ENCODE measurements around the gene TMEM63C.
"Not testable (repeated sequence)": the region's sequence is repeated elsewhere in the genome, so short reads cannot be mapped to it uniquely, and the experiment has no call there.

Gene TMEM63C

GRCh38 chr14:77259025-77259715 is 77.6 kb downstream of the TMEM63C start:
- DNase-seq, result no peak

GRCh38 chr14:77260199-77260598 is 78.6 kb downstream of the TMEM63C start:
- no peak for DNase-seq

- no peak for DNase-seq
These were observed 79.0 kb downstream of the TMEM63C start for GRCh38 chr14:77260631-77261030.

GRCh38 chr14:77264466-77265186 is 83.0 kb downstream of the TMEM63C start:
- DNase-seq, result no peak

- DNase-seq, result no peak
These were observed 83.6 kb downstream of the TMEM63C start for GRCh38 chr14:77265187-77265515.

GRCh38 chr14:77265561-77266335 is 84.2 kb downstream of the TMEM63C start:
- DNase-seq, result no peak

- DNase-seq, result no peak
These were observed 84.7 kb downstream of the TMEM63C start for GRCh38 chr14:77266336-77266735.

- DNase-seq, result no peak
These were observed 86.5 kb downstream of the TMEM63C start for GRCh38 chr14:77267937-77268699.

GRCh38 chr14:77268989-77269600 is 87.5 kb downstream of the TMEM63C start:
- peak; percentile 27 to 58 for DNase-seq

- DNase-seq, result peak in 1 of 2 experiments; percentile 48
These were observed 88.9 kb downstream of the TMEM63C start for GRCh38 chr14:77270361-77271112.

- DNase-seq, result no peak
These were observed 89.6 kb downstream of the TMEM63C start, which contains the start of gene NGB for GRCh38 chr14:77271113-77271710. NGB (minus strand) TSS chr14:77271206; CDS start chr14:77270937, 269 bp downstream.

- no peak for DNase-seq
These were observed 90.7 kb downstream of the TMEM63C start for GRCh38 chr14:77272261-77272660.

GRCh38 chr14:77273796-77274195 is 92.2 kb downstream of the TMEM63C start:
- DNase-seq, result no peak

- no peak for DNase-seq
These were observed 93.5 kb downstream of the TMEM63C start for GRCh38 chr14:77275041-77275580.

- DNase-seq, result no peak
These were observed 94.0 kb downstream of the TMEM63C start for GRCh38 chr14:77275601-77276017.

- DNase-seq, result no peak
These were observed 94.8 kb downstream of the TMEM63C start for GRCh38 chr14:77276295-77276935.

GRCh38 chr14:77276959-77277358 is 95.4 kb downstream of the TMEM63C start:
- DNase-seq, result no peak

GRCh38 chr14:77278461-77279230 is 97.0 kb downstream of the TMEM63C start:
- no peak for DNase-seq

- no peak for DNase-seq
These were observed 98.1 kb downstream of the TMEM63C start for GRCh38 chr14:77279719-77280118.

- DNase-seq, result not testable (repeated sequence)
These were observed 99.3 kb downstream of the TMEM63C start for GRCh38 chr14:77280921-77281320.
